HG03097 (cell line): ENCODE measurements around the gene FOXL2NB.

Experiments used
- ATAC-seq: cut with Tn5 transposase; IDR thresholded peaks from one replicate; pipeline ENCODE4 v1.9.1; 2021; ENCODE audit not compliant: unreplicated experiment, low FRiP score

The FOXL2NB gene

DNA sequence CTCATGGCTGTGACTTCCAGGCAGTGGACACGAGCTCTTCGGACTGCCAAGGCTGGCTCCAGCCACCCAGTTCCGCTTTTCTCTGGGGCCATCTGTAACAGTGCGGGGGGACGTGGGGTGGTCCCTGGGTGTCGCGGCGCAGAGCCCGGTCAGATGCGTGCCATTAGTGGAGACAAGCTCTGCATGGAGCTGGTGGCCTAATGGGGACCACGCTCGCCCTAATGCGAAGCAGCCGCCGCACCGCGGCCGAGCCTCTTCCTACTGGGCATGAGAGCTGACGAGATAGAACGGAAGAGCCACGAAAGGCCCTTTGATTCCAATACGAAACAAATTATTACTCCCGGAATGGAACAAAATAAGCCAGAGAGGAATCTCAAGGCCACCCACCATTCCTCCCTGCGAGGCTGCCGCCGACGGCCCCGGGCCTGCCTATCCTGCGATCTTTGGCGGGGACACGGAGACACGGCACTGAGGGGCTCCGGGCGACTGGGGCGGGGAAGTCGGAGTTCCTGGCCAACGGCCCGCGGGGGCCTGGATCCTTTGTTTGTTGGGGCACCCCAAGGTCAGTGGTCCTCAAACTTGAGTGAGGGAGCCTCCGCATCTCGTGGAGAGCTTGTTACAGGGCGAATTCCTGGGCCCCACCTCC is 18.2 kb upstream of the FOXL2NB start:
- no peak for ATAC-seq

DNA sequence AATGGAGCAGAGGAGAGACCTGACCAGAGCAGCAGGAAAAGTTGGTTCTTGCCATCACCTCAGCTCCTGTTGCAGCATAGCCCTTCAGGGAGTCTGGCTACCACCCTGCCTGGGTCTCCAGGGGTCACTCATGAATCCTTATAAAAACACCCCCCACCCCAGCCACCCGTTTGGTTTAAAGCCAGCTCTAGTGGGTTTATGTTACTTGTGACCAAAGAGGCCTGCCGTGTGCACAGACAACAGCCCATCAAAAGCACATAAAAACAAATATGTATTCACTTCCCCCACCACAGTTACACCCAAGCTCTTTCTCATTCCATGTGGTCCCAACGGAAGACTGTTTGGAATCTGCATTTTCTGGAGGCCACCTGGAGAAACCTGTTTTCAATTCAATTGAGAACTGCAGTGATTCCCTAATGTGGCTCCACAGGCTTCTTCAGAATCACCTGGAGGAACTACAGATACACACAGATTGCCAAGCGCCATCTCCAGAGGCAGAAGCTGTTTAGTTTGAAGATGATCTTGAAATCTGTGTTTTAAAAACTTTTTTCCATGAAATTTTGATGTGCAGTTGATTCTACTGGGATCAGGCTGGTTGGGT is 13.8 kb upstream of the FOXL2NB start:
- no peak for ATAC-seq

DNA sequence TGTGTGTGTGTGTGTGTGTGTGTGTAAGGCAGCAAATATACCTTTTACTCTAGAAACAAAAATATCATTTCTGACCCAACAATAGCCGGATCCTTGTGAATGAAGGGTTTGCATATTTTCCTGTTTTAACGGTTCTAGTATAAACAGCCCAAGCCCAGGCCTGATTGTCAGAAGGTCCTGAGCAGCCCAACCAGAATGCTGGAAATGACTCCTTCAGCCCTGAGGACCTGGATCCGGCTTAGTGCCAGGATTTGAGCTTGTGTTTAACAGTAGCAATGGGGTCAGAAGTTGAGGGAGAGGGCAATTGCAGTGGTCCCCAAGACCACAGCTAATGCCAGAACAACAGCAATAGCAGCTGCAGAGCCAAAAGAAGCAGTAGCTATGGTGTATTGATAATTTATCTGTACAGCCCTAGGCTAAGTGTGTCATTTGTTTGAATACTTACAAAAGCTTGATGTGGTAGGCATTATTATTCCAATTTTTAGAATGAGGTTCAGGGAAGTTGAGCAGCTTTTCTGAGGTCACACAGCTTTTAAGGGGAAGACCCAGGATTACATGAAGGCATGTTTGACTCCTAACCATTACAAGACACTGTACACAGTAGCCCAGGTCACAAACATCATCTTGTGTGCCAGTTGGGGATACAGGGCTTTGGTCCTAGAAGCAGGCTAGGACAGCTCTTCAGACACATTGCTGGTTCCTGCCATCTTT is 12.9 kb upstream of the FOXL2NB start:
- ATAC-seq: no peak

DNA sequence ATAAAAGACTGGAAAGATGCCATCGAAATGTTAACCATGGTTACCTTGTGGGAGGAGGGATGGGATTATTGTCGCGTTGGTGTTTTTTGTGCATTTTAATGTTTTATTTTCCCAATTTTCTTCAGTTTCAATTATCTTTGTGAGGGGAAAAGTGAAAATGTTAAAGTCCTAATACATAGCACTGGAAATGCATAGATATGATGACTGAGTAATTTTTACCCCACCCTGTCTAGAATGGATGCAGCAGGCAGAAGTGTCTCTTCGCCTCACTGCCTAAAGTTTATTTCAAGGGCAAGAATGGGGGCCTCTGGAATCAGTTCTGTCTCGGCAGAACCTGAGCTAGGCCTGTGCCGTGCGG is 11.5 kb upstream of the FOXL2NB start:
- no peak for ATAC-seq

DNA sequence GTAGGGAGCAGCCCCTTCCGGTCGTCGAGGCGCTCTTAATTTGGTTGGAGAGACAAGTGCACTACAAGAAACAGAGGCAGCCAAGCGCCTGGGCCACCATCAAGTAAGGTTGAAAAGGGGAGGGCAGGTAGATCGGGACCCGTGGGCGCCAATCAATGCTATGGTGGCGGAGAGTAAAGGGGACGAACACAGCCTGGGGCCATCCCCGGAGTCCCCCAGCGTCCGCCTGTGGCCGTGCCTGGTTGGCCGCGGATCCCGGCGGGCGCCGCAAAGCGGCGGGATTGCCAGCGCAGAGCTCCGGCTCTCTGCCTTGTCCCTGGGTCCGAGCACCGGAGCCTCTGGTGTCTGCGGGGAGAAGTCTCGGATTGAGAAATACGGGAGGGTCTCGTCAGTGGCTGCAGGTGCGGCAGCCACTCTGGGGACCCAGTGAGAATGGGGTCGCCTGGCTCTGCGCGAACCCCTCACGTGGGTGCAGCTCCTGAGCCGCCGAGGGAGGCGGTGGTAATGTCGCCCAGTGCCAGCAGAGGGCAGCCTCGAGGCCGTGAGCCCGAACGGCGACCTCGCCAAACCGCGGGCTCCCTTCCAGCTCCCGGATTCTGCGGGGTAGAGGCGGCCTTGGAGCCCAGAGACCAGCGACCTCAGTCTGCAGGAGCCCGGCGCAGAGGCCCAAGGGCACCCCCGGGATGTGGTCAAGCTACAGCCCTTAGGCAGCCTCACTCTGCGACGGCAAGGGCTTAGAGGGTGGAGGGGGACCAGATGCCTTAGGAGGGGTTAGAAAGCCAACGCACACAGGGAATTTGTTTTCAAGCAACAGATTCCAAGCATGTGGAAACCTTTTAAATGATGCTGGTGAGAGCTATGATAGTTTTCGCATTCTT is 10.9 kb upstream of the FOXL2NB start:
- no peak for ATAC-seq

DNA sequence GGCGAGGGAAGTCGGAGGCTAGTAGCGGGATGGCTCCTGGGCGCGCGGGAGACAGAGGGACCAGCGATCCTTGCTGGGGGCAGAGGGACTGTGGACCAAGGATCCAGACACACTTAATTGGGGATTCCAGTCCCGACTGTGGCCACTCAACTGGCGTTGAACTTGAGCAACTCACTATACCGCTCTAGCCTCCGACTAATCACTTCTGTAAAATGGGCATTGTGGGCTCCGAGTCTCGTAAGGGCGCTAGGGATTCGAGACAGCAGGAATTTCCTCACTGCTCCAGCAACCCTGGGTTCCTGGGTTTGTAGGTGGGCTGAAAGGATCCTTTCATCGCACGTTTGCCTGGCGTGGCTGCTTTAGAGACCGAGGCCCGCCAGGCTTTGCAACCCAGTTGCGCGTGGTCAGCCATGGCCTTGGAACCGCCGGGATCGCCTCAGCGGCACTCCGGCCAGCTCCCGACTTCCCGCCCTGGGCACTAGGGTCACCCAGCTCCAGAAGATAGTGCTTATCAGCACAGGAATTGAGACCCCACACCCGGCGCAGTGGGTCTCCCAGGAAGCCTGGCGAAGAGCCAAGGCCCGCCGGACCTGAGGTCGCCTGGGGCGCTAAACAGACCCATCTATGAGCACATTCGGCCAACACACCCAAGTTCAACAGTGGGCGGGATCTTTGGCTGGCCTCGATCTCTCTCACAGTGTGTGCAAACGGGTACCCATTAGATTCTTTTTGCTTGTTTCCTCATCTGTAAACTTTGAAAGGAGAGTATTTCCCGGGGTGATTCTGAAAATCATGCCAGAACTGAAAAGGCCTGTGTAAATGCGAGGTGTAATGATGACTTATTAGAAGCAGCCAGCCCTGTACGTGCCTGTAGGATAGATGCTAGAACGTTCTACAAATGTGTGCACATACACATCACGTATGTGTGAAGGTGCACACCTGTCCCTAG is 10.0 kb upstream of the FOXL2NB start:
- ATAC-seq: no peak

DNA sequence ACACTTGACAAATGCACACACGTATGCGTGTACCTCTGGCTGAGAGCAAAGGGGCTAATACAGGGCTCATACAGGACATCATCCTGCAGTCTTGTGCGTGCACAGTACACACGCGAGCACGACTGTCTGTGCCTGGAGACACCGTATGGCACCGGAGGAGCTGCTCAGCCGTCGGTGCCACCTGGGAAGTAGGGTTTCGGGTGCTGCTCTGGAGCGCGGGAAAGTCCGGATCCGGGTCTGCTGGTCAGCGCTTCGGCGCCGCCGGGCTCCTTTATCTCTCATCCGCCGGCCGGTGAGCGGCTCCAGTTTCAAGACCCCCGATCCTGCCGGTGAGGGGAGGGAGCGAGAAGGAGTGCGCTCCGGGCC is 9.3 kb upstream of the FOXL2NB start:
- ATAC-seq: no peak

DNA sequence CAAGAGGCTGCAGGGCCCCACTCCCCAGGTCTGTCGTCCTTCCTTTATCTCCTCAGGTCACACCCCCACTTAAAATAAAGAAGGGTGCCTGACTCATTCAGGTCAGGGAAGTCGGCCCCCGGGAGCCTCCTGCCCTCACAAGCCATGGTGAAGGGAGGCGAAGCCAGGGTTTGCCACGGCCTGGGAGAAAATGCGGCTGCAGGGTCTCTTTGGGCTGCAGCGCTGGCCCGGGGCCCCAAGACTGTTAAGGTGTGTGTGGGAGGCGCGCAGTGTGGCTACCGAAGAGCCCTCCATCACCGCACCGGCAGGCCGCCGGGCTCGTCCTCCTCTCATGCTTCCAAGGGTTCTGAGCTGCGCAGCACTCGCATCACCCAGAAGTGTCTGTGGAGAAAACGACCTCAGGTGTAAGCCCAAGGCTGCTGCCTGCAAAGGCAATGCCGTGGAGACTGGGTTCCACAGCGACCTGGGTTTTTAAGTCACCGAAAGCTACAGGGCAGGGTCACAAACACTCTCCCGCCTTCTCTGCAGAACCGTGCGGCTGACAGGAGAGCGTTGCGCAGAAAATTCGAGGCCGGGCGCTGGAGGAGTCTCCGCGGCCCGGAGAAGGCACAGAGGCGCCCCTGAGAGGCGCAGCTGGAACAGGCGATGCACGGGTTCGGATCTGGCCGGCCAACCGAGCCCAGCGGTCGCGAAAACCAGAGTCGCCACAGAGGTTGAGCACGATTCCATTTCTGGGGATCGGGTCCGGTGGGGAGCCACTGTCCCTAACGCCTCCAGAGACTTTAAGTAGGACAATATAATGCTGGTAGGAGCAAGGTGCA is 8.8 kb upstream of the FOXL2NB start:
- ATAC-seq: no peak

DNA sequence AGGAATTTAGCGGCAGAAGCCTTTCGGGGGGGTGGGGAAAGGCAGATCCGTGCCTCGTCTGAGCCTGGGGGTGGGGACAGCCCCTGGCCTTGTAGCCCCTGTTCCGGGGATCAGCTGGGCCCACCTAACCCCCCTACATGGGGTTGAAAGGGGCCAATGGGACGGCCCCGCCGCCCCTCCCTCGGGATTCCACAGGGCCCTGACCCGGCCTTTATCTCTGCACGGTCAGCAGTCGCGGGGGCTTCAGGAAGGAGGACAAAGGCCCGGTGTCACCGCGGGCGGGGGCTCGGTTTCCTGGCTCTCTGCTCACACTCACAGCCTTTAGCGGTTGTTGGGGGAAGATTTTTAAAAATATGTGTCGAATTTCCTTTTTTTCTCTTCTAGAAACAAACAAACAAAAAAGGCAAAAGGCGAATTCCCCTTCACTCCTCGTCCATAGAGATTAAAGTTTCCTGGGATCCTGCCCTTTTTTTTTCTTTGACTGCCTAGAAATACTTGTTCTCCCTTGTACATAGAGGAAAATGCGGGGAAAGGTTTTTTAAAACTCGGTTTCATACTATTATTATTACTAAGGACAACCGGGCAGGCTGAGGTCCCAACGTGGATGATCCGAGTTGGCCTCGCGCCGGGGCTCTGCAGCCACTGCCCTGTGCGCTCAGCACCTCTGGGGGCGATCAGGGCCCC is 8.0 kb upstream of the FOXL2NB start:
- no peak for ATAC-seq

DNA sequence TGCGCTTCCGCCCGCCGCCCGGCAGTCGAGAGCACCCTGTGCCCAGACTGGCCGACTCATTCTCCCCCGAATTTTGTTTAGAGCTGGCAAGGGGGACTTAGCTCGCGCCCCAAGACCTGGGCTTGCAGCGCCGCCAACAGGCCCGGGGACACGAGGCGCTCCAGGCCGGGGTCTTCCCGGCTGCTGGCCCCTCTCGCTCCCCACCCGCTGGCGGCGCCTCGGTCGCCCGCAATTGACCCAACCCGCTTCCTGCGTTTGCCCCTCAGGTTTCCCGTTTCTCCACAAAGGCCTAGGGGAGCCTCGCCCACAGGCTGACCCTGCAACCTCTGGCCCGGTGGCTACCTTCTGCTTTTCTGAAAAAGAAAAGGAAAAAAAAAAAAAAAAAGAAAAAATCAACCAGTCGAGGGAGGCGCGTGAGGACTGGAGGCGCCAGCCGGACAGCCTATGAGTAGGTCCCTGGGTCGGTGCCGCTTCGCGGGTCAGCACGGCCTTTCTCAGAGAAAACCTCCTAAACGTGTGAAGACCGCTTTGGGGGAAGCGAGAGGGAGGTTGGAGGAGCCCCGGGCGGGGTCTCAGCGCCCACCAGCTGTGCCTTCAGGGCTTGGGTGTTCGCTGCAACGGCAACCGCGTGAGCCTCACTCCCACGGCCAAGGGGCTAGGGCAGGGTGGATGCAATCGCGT is 7.3 kb upstream of the FOXL2NB start:
- ATAC-seq: no peak

DNA sequence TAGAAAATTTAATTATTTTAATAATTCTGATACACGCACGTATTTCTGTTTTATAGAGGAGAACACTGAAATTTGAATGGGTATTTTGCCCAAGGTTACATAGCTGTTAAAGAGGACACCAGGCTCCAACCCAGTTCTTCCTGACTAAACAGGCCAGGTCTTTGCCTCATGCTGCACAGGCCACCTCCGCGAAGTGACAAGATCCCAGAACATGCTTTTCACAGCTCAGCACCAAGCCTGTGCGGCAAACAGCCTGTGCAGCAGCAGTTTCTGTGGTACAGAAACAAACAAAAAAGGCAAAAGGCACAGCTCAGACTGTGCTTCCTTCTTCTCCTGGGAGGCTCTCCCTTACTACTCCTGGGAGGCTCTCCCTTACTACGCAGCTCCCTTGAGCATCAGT is 6.6 kb upstream of the FOXL2NB start:
- ATAC-seq: no peak

DNA sequence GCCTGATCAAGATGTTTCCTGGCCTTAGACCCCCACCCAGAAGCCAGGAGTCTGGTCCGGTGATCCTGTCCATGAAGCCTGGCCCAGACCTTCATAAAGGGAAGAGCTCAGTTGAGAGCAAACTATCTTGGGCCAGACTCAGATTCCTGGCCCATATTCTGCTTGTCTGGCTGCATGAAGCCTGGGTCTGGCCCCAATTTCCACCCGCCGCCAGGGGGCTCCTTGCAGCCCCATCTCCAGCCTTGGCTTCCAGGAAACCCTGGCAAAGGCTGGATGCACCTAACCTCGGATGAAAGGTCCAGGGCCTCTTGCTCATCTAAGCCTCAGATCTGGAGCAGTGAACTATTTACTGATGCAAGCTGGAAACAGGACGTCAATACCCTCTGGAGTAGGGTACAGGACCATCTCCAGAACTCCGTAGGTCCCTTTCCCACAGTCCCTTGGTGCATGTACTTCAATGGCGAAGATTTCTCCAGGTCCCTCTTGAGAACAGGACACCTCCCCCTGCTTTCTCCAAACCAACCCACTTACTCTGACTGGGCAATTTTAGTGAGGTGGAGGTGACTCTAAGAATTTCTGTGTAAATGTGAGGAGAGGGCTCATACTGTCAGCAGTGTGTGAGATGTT is 5.6 kb upstream of the FOXL2NB start:
- no peak for ATAC-seq

DNA sequence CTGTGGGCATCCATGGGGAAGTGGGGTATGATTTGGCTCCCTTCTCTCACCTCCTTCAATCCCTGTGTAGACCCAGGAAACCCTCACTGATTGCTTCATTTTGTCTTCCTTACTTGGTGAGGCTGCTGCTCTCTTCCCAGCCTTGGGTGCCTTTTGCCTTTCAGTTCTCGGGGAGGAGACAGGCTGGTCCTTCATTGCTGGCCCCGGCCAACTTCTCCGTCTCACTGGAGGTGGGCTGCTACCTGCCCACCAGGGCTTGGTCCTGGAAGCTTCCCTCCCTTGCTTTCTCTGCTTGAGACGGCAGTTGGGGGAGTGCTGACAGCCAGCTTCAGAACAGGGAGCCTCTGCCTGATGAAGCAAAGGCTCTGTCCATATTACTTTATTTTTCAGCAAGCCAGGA is 4.7 kb upstream of the FOXL2NB start:
- ATAC-seq: no peak

DNA sequence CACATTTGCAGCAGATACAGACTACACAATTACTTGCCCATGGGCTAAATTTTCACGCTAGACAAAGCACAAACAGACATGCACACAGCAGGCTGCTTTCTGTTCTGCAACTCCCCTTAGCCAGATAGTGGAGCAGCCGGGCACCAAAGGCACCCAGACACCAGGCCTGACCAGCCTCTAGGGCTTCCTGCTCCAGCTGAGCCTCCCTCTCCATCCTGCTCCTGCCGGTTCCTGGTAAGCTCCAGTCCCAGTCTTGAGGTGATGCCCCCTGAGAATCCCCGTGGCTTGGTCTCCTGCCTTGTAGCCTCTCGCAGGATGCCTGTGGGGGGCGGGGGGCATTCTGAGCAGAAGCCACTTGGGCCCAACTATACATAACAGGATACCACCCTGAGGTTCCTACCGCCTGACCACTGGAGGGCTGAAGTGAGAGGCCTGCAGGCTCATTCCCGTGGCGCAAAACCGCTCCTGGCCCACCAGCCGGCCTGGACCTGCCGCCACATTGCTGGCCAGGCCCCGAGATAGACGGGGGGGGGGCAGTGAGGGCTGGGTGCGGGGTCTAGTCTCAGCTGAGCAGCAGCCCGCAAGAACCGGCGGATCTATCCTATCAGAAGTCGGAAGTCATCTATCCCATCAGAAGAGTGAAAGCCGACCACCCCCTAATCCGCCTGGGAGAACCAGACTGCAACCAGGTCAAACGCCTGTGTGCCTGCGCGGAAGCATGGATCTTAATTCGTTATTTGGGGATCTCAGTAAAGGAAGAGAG is 4.0 kb upstream of the FOXL2NB start:
- no peak for ATAC-seq

DNA sequence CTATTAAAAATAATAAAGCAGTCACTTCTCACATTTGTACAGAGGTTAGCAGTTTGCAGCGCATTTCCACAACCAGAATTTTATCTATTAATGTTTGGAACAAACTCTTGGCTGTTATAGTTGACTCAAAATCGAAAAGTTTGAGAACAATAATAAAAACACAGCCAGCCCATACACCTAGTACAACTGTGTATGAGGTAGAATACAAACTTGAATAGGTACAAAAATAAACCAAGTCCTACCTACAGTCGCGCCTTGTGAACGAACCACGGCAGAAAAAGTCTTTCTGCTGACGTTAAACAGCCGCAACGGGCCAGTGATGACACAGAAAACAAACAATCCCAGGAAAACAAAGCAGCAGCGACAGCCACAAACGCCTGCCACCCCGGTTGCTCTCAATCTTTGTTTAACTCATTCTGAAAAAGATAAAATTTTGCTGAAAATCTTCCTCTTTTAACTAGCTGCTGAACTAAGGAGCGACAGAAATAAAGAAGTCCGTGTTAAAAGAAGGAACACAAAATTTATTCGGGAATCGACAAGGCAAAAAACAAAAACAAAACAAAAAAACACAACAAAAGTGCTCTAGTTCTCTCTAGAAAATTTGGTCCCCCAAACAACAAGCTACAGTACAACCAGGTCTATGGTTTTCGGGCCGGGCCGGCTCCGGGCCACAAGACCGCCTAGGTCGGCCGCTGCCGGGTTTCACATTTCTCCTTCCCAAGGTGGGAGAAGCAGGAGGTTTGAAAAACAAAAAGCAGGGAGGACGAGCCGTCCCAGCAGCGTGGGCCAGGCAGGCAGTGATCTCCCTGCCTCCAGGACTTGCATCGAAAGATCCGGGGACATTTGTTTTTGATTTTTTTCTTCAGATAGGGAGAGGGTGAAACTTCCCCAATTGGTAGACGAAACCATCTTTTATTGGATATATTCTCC is 3.0 kb upstream of the FOXL2NB start:
- ATAC-seq: no peak

DNA sequence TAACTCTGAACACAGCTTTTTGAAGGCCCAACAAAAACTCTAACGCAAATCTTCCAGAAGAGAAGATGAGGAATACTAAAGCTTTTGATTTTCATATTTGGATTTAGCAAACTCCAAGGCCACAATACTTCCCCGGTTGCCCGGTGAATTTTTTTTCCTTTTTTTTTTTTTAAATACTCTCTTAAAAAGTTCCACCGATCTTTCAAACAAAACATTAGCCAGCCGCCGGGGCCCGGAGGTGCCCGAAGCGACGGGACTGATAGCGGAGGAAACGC is 2.4 kb upstream of the FOXL2NB start:
- ATAC-seq: no peak
